Measurements from ENCODE around the gene IRX3.
"Not testable (repeated sequence)": the region's sequence is repeated elsewhere in the genome, so short reads cannot be mapped to it uniquely, and the experiment has no call there.

The IRX3 gene

DNA sequence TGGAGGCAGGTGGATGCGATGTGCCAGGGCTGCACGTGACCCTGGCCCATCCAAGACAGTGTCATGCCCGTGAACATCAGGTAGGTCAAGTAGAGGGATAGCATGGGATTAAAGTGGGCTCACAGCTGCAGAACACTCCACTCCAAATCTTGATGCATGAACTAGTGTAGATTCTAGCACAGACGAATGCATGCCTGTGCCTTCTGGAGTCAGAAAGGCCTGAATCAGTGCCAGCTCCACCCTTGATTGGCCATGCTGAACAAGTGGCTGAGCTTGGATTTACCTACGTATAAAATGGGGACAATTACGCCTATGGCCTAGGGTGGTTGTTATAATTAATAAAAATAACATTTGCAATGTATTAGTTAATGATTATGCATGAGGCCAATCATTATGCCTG lies 10.6 kb downstream of the IRX3 start:
- DNase-seq (ENCODE audit: low read depth in 2 of 2), result no peak

DNA sequence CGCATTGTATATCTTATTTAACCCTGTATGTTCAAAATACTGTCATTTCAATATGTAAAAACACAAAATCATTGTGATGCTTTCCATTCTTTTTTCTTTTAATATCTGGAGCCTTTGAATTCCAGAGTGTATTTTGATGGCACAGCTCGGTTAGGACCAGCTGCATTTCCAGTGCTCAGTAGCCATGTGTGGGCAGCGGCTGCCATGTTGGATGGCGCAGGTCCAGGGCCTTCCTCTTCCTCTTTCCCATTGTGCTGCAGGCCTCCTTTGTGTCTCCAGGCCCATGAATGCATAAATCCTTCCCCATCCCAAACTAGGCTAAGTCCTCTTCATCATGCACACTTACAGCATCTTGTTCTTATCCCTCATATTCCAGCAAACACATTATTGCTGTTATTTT lies 13.0 kb downstream of the IRX3 start:
- DNase-seq (ENCODE audit: low read depth in 2 of 2), result no peak

DNA sequence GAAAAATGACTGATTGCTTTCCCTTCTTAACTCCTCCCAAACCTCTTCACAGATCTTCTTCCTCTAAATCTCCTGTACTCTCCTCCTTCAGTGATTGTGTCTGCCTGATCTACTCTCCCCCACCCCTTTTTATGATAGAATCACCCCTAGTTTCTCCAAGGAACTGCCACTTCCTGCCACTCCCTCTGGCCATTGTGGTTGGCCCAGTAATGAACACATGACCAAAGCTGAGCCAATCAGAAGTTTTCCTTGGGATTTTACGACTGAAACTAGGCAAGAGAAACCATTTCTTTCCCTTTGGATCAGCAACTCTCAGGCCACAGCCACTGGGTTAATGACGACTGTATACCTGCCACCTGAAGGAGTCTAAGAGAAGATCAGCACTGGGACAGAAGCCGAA lies 15.9 kb downstream of the IRX3 start:
- no peak for DNase-seq (ENCODE audit: low read depth in 2 of 2)

DNA sequence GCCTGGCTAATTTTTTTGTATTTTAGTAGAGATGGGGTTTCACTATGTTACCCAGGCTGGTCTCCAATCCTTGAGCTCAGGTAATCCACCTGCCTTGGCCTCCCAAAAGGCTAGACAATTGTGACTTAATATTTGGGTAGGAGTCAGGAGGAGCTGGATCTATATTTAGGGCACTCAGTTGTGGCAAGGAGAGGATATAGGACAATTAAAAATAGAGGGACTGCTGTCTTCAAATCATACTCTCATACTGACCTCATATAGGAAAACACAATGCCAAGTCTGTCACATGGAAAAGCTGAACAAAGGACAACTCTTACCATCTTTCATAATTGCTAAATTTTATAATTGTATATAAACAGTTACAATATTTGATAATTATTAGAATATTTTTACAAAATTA lies 17.1 kb downstream of the IRX3 start:
- no peak for DNase-seq (ENCODE audit: low read depth in 2 of 2)

DNA sequence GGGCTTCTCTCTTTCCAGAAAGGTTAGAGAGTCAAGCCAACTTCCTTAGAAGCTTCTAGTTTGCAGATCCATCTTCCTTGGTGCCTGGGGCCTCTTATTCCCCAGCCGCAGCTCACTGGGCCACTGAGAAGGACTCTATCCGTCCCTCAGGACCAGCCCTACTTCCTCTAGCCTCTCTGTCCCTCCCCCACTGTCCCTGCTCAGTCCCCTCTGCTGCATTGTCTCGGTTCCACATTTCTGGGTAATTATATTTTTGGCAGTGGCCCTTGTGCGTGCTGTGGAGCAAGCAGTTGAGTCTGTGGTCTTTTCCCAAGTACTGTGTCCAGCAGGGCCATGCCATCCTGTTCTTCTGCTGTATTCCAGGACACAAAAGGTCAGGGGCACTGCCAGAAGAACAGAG lies 17.8 kb downstream of the IRX3 start:
- no peak for DNase-seq (ENCODE audit: low read depth in 2 of 2)

DNA sequence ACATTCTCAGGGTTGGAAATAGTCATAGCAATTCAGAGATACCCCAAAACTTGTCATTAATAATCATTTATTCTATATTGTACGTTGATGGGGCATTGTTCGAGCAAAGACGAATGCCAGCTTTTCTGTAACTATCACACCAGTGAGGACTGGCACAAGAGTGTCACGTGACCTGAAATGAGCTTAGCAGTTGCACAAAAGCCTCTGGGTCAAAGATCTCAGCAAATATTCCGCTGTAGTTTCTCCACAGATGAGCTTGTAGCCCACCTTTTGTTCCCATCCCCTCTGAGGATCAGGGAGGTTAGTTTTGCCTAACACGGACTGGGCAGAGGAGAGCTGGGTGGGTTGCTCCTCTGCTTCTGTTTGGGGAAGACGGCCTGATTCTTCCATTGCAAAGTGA lies 18.2 kb downstream of the IRX3 start:
- no peak for DNase-seq (ENCODE audit: low read depth in 2 of 2)

DNA sequence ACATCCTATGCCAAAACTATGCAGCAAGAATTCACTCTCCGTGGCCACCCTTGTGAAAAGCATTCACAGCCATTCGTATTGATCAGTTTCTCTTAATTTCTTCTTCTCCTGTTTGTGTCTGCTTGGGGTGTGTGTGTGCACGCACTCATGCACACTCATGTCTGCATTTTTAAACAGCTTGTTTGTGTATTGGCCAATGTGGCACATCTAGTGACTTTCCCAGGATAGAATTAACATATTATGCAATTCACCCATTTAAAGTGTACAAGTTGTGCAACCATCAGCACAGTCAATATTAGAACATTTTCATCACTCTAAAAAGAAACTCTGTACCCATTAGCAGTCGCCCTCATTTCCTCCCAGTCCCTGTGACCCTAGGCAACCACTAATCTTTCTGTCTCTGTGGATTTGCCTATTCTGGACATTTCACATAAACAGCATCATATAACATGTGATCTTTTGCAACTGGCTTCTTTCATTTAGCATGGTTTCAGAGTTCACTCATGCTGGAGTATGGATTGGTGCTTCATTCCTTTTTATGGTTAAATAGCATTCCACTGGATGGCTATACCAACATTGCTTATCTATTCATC lies 20.1 kb downstream of the IRX3 start:
- DNase-seq (ENCODE audit: low read depth in 2 of 2), result no peak

DNA sequence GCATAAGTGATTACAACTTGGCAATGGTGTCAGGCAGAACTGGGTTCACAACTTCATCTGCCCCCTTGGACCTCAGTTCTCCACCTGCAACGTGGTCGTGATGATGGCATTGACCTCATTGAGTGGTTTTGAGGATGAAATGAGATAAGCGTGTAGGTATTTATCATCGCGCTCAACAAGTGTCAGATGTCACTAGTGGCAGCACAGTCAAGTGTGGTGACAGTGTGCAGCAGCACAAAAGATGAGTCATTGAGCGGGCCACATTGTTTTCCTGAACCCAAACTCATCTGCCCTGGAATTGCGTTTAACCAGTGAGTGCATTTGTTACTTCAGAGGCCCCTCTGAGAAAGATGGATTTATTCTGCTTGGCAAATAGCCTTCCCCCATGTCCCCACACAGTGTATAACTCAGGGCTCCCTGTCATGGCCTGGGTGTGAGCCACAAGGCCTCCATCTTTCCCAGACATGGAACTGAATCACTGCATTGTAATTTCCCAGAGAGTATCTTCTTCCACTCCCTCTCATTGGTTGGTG lies 20.9 kb downstream of the IRX3 start:
- no peak for DNase-seq (ENCODE audit: low read depth in 2 of 2)

DNA sequence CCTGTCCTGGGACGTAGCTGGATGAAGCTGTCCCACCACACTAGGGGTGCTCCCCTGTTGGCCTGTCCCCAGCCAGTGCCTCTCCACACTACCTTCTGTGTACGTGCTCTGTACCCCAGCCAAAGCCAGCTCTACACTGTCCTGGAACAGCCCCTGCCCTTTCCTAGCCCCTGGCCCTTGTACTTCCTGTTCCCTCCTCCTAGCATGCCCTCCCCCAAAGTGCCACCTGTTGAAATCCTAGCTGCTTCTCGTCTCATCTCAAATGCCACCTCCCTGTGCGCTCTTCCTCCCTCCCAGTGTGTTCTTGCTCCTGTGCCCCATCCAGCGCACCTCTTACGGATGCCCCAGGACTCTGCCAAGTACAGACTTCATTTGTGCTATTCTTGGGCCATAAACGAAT lies 33.5 kb downstream of the IRX3 start:
- no peak for DNase-seq (ENCODE audit: low read depth in 2 of 2)

DNA sequence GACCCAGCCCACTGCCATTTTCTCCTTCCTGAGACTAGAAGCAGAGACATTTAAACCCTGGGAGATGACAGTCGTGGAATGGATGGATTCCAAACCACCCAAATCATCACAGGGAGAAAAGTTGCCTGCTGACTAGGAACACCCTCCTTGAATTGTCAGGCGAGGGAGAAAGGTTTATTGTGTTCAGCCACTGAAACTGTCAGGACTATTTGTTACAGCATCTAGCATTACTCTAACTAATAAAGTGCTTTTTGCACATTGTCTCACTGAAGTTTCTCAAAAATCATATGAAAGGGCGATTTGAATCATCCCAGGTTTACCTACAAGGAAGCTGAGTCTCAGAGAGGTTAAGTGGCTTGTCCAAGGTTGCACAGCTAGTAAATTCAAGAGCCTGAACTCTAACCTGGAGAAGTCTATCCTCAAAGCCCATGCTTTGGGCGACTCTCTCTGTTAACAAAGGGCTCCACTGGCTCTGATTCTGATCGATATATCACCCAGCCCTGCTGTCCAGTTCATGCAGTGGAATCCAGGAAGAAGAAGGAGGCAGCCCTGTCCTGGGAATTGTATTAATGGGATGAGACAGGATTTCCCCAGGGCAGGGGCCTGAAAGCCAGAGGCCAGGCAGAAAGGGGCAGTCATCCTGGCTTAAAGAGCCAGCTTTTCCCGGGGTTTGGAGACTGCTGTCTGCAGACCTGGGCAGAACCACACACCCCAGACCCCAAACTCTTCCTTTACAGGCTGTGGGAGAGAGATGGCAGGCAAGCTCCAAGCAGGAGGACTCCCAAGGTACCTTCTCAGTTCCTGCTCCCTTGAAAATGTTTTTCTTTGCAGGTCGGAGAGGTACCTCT lies 37.5 kb downstream of the IRX3 start:
- DNase-seq (ENCODE audit: low read depth in 2 of 2), result no peak

DNA sequence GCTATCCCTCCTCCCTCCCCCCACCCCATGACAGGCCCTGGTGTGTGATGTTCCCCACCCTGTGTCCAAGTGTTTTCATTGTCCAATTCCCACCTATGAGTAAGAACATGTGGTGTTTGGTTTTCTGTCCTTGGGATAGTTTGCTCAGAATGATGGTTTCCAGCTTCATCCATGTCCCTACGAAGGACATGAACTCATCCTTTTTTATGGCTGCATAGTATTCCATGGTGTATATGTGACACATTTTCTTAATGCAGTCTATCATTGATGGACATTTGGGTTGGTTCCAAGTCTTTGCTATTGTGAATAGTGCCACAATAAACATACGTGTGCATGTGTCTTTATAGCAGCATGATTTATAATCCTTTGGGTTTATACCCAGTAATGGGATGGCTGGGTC lies 38.9 kb downstream of the IRX3 start:
- DNase-seq (ENCODE audit: low read depth in 2 of 2), result not testable (repeated sequence)

DNA sequence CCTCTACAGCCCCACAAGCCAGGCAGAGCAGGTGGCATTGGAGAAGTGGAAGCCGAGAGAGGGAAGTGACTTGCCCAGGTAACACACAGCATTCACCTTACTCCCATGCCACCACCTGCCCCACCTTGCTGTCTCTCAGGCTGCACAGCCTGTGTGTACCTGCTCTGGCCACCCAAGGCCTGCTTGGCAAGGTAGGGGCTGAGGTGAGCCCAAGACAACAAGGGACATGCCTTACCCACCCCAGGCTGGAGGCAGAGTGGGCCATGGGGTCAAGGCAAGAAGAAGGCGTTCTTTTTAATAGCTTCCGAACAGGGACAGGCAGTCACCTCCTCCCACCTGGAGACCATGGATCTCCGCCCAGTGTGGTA lies 40.1 kb downstream of the IRX3 start:
- DNase-seq (ENCODE audit: low read depth in 2 of 2), result no peak

DNA sequence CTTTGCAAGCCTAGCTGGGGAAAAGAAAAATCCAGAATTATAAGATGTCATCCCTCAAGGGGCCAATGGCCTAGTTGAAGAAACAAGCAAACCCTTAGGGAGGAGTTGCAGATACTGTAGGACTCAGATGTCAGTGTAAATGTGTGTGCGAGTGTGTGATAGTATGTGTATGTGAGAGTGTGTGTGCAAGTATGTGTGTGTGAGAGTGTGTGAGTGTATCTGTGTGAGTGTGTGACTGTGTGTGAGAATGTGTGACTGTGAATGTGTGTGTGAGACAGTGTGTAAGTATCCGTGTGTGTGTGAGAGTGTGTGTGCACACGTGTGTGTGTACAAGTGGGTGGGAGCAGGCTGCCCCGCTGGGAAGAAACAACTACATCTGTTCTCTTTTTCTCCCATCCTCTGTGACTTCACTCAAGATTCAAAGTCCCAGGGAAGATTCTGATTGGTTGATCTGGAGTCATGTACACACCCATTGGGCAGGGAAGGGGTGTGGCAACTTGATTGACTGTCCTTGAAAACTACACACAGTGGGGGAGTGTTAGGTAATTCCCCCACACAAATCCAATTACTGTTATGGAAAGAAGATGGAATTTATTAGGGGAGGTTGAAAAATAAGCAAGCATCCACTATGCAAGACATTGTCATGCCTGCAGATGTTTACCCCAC lies 40.7 kb downstream of the IRX3 start:
- no peak for DNase-seq (ENCODE audit: low read depth in 2 of 2)

DNA sequence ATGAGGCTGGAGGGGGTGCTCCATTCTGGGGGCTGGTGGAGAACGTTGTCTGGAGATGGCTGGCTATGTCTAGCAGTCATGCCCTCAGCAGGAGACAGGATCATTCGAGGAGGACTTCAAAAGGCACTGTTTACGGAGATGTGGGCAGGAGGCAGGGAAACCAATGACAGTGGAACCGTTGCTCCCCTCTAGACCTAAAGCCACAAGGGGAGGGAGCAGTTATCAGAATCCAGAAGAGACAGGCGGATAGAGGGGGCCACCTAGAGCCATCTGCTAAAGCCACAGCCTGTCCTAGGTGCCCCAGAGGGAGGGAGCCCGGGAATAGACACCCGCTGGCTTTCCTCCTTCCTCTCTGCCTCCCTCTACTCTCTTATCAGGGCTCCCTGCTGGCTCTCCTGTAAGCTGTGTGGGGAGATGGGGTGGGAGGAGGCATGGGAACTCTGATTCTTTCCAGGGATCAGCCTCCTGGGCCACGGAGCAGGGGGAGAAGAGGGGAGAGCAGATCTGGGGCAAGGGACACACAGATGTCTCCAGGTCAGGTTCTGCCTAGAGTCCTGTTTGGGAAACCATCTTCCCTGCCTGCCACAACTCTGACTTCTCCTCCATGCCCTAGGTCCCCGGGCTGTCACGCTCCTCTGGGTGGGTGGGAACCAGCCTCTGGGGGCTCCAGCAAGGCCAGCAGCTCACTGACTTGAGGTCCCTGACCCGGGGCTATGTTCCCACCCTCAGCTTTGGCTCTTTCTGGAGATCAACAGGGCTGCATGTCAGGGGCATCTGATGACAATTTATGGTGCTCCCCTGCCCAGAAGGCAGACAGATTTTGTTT lies 42.3 kb downstream of the IRX3 start:
- DNase-seq (ENCODE audit: low read depth in 2 of 2), result no peak

DNA sequence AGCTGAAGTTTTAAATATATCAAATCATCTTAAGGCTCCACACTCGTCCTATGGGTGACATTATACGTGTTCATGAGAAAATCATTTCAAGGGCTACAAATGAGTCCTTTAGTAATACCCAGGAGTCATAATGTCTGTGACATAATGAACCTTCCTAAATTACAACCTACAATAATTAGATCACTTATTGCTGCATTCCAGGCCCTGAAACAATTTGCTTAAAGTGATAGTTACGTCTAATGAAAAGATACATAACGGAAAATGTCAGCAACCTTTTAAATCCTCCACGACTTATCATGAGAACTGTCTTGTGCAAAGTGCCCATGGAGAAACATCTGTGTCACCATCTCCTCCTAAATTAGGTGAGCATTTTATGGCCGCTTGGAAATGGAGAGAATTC lies 43.4 kb downstream of the IRX3 start:
- DNase-seq (ENCODE audit: low read depth in 2 of 2), result no peak

DNA sequence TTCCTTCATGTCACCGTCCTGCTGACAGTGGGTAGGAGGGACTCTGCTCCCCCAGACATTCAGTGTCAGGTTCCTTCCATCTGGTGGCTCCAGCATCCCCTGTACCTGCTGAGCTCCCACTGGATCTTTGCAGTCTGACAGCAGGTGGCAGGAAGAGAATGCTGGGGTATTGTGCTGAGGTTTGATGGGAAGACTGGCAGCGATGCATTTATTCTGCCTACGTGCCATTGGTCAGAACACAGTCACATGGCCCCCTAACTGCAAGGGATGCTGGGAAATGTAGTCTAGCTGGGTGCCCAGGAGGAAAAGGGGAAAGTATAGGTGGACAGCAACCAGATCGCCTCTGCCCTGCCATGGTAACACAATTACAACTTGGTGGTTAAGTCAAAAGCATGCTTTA lies 44.4 kb downstream of the IRX3 start:
- no peak for DNase-seq (ENCODE audit: low read depth in 2 of 2)

DNA sequence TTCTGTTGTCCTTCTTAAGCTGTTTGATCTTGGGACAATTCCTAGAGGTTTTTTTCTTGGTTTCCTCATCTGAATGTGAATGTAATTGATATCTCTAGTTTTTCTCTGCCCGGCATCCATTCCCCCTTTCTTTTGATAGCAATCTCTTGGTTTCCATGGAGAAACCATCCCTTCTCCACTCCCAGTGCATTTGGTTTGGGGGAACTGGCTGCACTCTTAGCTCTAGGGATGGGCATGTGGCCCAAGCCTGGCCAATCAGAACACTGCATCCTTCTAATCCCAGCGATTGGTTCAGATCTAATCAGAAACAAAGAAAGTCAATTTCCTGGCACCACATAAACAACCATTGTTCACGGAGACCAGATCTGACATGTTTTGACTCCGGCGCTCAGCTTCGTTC lies 45.1 kb downstream of the IRX3 start:
- DNase-seq (ENCODE audit: low read depth in 2 of 2), result no peak

DNA sequence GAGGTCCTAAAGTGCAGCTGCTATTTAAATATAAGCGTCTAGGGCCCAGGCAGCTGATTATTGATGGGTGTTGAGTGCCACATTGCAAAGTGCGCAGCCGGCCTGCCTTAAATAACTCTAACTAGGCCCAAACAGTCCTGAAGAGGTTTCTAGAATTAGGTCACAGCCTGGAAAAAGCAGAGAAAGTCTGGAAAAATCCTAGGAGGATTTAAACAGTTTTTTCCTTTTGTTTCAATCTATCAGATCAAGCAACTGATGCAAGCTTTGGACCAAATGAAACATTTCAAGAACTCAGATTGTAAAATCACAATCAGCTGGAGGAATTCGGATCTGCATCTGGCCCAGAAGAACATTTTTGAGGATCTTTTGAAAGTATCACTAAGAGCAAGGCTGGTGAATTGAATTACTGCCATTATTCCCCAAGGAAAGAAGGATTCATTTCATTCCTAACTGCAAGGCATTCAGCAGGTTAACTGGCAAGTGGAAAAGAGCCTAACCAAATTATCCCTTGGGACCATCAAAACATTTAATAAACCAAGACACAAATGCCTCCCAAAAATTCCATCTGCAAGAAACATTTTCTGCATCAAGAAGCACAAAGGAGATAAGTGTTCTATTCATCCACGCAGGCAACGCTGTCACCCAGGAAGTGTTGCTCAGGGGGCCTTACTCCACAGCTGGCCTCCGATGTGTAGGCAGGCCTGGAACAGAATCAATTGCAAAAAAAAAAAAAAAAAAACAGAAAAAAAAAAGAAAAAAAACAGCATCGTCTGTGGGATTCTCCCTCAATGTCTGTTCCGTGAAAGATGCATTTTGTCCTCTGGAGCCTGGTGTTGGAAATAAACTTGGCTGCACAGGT lies 46.1 kb downstream of the IRX3 start:
- DNase-seq (ENCODE audit: low read depth in 2 of 2), result peak; percentile 74 to 83

DNA sequence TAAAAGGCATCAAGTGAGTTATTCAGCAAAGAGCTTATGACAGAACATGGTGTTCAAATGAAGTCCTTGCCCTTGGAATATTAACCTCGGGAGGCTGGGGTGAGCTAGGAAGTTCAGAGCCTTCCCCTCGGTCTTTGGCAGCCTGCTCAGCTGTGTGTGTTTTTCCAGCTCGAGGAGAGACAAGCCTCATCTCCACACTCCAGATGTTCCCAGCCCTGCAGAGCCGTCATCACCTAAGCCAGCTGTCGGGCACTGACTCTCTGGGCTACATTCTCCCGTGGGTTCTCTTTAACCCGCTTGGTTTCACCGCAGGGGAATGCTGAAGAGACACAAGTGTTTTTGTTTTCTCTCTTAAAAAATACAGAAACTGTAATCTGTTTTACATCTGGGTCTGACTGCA lies 47.1 kb downstream of the IRX3 start:
- DNase-seq (ENCODE audit: low read depth in 2 of 2), result no peak

DNA sequence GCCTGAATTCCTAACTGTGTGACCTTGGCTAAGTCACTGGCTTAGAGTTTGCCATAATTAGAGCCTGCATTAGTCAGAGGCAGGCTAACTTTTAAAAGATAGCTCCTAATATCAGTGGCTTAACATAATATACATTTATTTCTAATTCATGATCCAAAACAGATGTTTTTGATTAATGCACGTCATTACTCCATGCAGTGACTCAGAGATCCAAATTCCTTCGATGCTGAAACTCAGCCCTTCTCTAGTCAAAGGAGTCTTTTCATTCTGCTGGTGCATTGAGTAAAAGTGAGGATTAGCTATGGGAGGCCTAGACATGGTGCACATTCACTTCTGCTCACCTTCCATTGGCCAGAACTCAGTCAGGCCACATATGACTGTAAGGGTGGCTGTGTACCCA lies 49.8 kb downstream of the IRX3 start:
- peak; percentile 54 to 58 for DNase-seq (ENCODE audit: low read depth in 2 of 2)

DNA sequence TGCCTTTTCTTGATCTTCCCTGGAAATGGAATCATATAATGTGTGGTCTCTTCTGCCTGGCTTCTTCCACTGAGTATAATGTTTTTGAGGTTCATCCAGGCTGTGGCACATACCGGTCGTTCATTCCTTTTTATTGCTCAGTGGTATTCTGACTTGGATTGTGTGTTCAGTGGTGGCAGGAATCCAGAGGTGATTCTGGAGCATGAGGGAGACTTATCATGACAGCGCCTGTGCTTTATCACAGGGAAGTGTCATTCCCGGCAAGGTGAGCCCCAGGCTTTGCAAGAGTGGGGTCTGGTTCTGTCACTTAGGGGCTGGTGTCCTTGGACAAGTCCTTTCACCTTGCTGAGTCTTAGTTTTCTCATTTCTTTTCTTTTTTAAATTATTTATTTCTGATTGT lies 53.0 kb downstream of the IRX3 start:
- no peak for DNase-seq (ENCODE audit: low read depth in 2 of 2)

All from fibroblast of skin of left biceps (primary cell).